ENCODE data around the gene CSH2.

- TF ChIP-seq USF2 (IDR thresholded peaks at IDR 0.05; ENCODE audit: low read length) (no peak), RBBP5 (IDR thresholded peaks at IDR 0.05; ENCODE audit: borderline replicate concordance, low read depth, low read length) (no peak), CTCF (IDR thresholded peaks at IDR 0.05; ENCODE audit: control extremely low read depth in 1 of 3, insufficient read depth in 1 of 3, low read depth in 1 of 3, low read length in 3 of 3) (no peak), EZH2 (IDR thresholded peaks at IDR 0.05; ENCODE audit: low read depth, low read length, severe bottlenecking) (no peak), ATF2 (IDR thresholded peaks at IDR 0.05; ENCODE audit: low read length) (no peak), SIN3A (conservative IDR thresholded peaks at IDR 0.05 in 1 of 2, IDR thresholded peaks at IDR 0.05 in 1 of 2; ENCODE audit: low read depth in 1 of 2, low read length in 2 of 2) (no peak), GABPA (IDR thresholded peaks at IDR 0.05; ENCODE audit: borderline replicate concordance, insufficient read depth, low read length) (no peak), POLR2A (IDR thresholded peaks at IDR 0.05; ENCODE audit: control extremely low read depth in 1 of 2, low read depth in 2 of 2, low read length in 2 of 2) (no peak), SRF (IDR thresholded peaks at IDR 0.05; ENCODE audit: low read depth, low read length) (no peak), SAP30 (IDR thresholded peaks at IDR 0.05; ENCODE audit: insufficient read depth, insufficient replicate concordance, low read length) (no peak), RFX5 (IDR thresholded peaks at IDR 0.05; ENCODE audit: borderline replicate concordance, low read depth, low read length) (no peak), RAD21 (IDR thresholded peaks at IDR 0.05 in 1 of 2, conservative IDR thresholded peaks at IDR 0.05 in 1 of 2; ENCODE audit: low read depth in 2 of 2, low read length in 2 of 2) (no peak), ZNF274 (IDR thresholded peaks at IDR 0.05; ENCODE audit: borderline replicate concordance, extremely low read depth, low read length) (no peak)
Observed at GRCh38 chr17:63850401-63850800, 23.1 kb downstream of the CSH2 start.

Measured in H1 (cell line).